GM12878 (cell line): ENCODE data around the gene GPHB5. TPM values are rescaled to one million over a fixed set of nuclear protein-coding genes. Genes with fewer than 3 reads are reported as not detected.

ENCODE experiments used
- ATAC-seq: fragments of 200-7000 bp; cut with Tn5 transposase; 3 replicates; pipeline ENCODE4 v1.9.1; 2020; ENCODE audit warnings: mild to moderate bottlenecking, moderate library complexity
- BruUV-seq: library from RNA; stranded (reverse); fragments of 400-500 nt; replicated peaks from 2 replicates; lab custom pipeline; 2021; lab: Mats Ljungman, UMichigan
- CTCF ChIA-PET: fragments of 300-600 bp; sonication (Branson Sonifier 250); formaldehyde crosslinking; extraction: SDS; loops from one replicate; lab custom pipeline; 2021; ENCODE audit warnings: inconsistent platforms; lab: Yijun Ruan, JAX
- POLR2A ChIA-PET: fragments of 350-600 bp; formaldehyde crosslinking; extraction: SDS; loops from one replicate; lab custom pipeline; 2021; ENCODE audit warnings: inconsistent platforms; lab: Charles Lee
- RAD21 ChIA-PET: fragments of 300-600 bp; sonication (Branson Sonifier 250); formaldehyde crosslinking; loops from one replicate; lab custom pipeline; 2023; ENCODE audit warnings: antibody characterized with exemption; ENCODE audit not compliant: unreplicated experiment; lab: Charles Lee
- SMC1A ChIA-PET: fragments of 300-600 bp; sonication (Branson Sonifier 250); formaldehyde crosslinking; loops from one replicate; lab custom pipeline; 2023; ENCODE audit not compliant: unreplicated experiment, uncharacterized antibody; lab: Charles Lee
- DNase-seq: peaks from one replicate; pipeline ENCODE4 v3.0.0-alpha.2; 2011; ENCODE audit warnings: low read depth, low spot score
- FAIRE-seq: peaks from 3 replicates; lab custom pipeline; 2011; peaks lifted over from hg19 to GRCh38; lab: Jason Lieb, UNC
- H2AFZ ChIP-seq: 2 replicates; pipeline ENCODE4 v1.6.0; 2011; ENCODE audit warnings: low read depth, low read length, control low read depth; ENCODE audit not compliant: control insufficient read depth
- H3K27ac ChIP-seq: 2 replicates; pipeline ENCODE4 v1.5.1; 2011; ENCODE audit warnings: control low read depth; ENCODE audit not compliant: control insufficient read depth, insufficient read depth
- H3K27me3 ChIP-seq, 2 experiments: replicated peaks in 1 of 2; 2 replicates each; pipeline versions ENCODE4 v1.6.0 to v1.6.1; 2011; ENCODE audit warnings: low read length in 1 of 2; ENCODE audit not compliant: control insufficient read depth in 2 of 2, insufficient read depth in 2 of 2
- H3K36me3 ChIP-seq, 2 experiments: 2 replicates each; pipeline ENCODE4 v1.5.1; 2011; ENCODE audit warnings: low read length in 1 of 2; ENCODE audit not compliant: control insufficient read depth in 2 of 2, insufficient read depth in 2 of 2
- H3K4me1 ChIP-seq: 2 replicates; pipeline ENCODE4 v1.6.1; 2011; ENCODE audit warnings: mild to moderate bottlenecking, low read length, moderate library complexity, mixed read lengths; ENCODE audit not compliant: control insufficient read depth, insufficient read depth
- H3K4me2 ChIP-seq: 2 replicates; pipeline ENCODE4 v1.6.0; 2011; ENCODE audit warnings: control low read depth; ENCODE audit not compliant: control insufficient read depth, insufficient read depth
- H3K4me3 ChIP-seq: fragments of 200-600 bp; sonication (generic); 2 replicates; pipeline ENCODE4 v1.5.1; 2016
- H3K79me2 ChIP-seq: 2 replicates; pipeline ENCODE4 v1.6.0; 2011; ENCODE audit warnings: low read length; ENCODE audit not compliant: control insufficient read depth, insufficient read depth
- H3K9ac ChIP-seq: 2 replicates; pipeline ENCODE4 v1.8.0; 2011; ENCODE audit warnings: low read length, control low read depth, mixed read lengths; ENCODE audit not compliant: control insufficient read depth, insufficient read depth
- H3K9me3 ChIP-seq: replicated peaks from 3 replicates; pipeline ENCODE4 v1.5.1; 2011; ENCODE audit warnings: mild to moderate bottlenecking, low read length; ENCODE audit not compliant: control insufficient read depth, insufficient read depth
- H4K20me1 ChIP-seq: 2 replicates; pipeline ENCODE4 v1.6.0; 2011; ENCODE audit not compliant: control insufficient read depth, insufficient read depth
- ATF3 ChIP-seq: IDR thresholded peaks from 2 replicates; pipeline ENCODE4 v1.6.1; 2011; ENCODE audit warnings: low read depth, mild to moderate bottlenecking, low read length, moderate library complexity, borderline replicate concordance; ENCODE audit errors: extremely low read depth
- CEBPB ChIP-seq, 2 experiments: fragments of 150-350 bp in 1 of 2; IDR thresholded peaks; 2 replicates each; pipeline ENCODE4 v1.6.1; 2012 to 2014; ENCODE audit warnings: low read depth in 2 of 2, low read length in 2 of 2, borderline replicate concordance in 1 of 2, inconsistent platforms in 1 of 2
- CHD1 ChIP-seq: IDR thresholded peaks from 2 replicates; pipeline ENCODE4 v1.6.1; 2012; ENCODE audit warnings: low read depth, low read length, improper control_type of control experiment
- GATAD2B ChIP-seq: fragments of 450-650 bp; conservative IDR thresholded peaks from 2 replicates; pipeline ENCODE4 v1.6.1; 2017; ENCODE audit warnings: low read depth, mild to moderate bottlenecking, moderate library complexity
- HCFC1 ChIP-seq: fragments of 150-350 bp; IDR thresholded peaks from 2 replicates; pipeline ENCODE4 v1.6.1; 2014; ENCODE audit warnings: low read length
- HDAC6 ChIP-seq: fragments of 200-600 bp; sonication (generic); IDR thresholded peaks from one replicate; pipeline ENCODE4 v1.8.0; 2017; ENCODE audit warnings: antibody characterized with exemption; ENCODE audit not compliant: unreplicated experiment
- KAT2A ChIP-seq: conservative IDR thresholded peaks from 2 replicates; pipeline ENCODE4 v1.6.1; 2011; ENCODE audit warnings: low read depth, low read length; ENCODE audit not compliant: control insufficient read depth
- MXI1 ChIP-seq: fragments of 150-350 bp; IDR thresholded peaks from 2 replicates; pipeline ENCODE4 v1.6.1; 2011; ENCODE audit warnings: low read depth, mild to moderate bottlenecking, inconsistent platforms, low read length, improper control_type of control experiment
- REST ChIP-seq: IDR thresholded peaks from 2 replicates; pipeline ENCODE4 v1.6.1; 2012; ENCODE audit warnings: mild to moderate bottlenecking, low read depth, low read length
- SP1 ChIP-seq: IDR thresholded peaks from one replicate; pipeline ENCODE4 v1.6.1; 2011; ENCODE audit warnings: low read depth, low read length
- TARDBP ChIP-seq: IDR thresholded peaks from 2 replicates; pipeline ENCODE4 v1.6.1; 2016; ENCODE audit warnings: borderline replicate concordance
- TCF7 ChIP-seq: IDR thresholded peaks from 2 replicates; pipeline ENCODE4 v1.6.1; 2014; ENCODE audit warnings: antibody characterized with exemption, borderline replicate concordance
- USF2 ChIP-seq: IDR thresholded peaks from 2 replicates; pipeline ENCODE4 v1.6.1; 2011; ENCODE audit warnings: low read depth, low read length, improper control_type of control experiment, borderline replicate concordance
- ZNF217 ChIP-seq: fragments of 450-650 bp; IDR thresholded peaks from 2 replicates; pipeline ENCODE4 v1.6.1; 2017; ENCODE audit warnings: antibody characterized with exemption, mild to moderate bottlenecking
- WGBS: methylation state at CpG from one replicate; pipeline ENCODE4 v1.1.6; 2016; ENCODE audit warnings: low lambda C conversion rate; ENCODE audit not compliant: insufficient replicate concordance, insufficient coverage; ENCODE audit errors: missing lambda C conversion rate; 5-methylcytosine and 5-hydroxymethylcytosine counted together
- in situ Hi-C: fragments of 300-500 bp; cut with MboI; formaldehyde crosslinking; loops from 9 replicates; pipeline ENCODE4 v1.14.3; 2018; ENCODE audit warnings: mixed read lengths
- intact Hi-C: fragments of 100-400 bp; cut with micrococcal nuclease; formaldehyde crosslinking; loops from one replicate; pipeline ENCODE4 v1.14.2; 2022; ENCODE audit not compliant: unreplicated experiment
- polyA plus RNA-seq, 11 experiments: library from polyadenylated mRNA; depleted of rRNA in 4 of 11; unstranded in 6 of 11; stranded (reverse) in 5 of 11; fragments of >200 nt; fragmentation: Nextera tagmentation in 4 of 11; fragmentation: Illumina TruSeq in 1 of 11; extraction: Ambion mirVana in 4 of 11; extraction: Trizol in 1 of 11; gene quantifications; 1 replicate in 1 of 11; 2 replicates in 10 of 11; pipeline versions ENCODE4 v1.2.1 to v1.2.3, GENCODE V29; 2011 to 2016; ENCODE audit warnings: inconsistent platforms in 2 of 11, missing spikeins in 2 of 11, low read depth in 1 of 11
- total RNA-seq, 4 experiments: library from RNA; depleted of rRNA in 3 of 4; stranded (reverse); fragments of >200 nt in 3 of 4; fragmentation: Illumina TruSeq in 1 of 4; extraction: Trizol in 1 of 4; gene quantifications; 2 replicates each; pipeline versions ENCODE4 v1.2.1 to v1.2.3, GENCODE V29; 2013 to 2021

The GPHB5 gene
- total and polyA plus RNA-seq, 10 of the 15 experiments (the other 5 are each of a cell fraction or from before 2014, with no cell fraction given), result not detected

GRCh38 chr14:63269561-63270225 is 49.0 kb downstream of the GPHB5 start:
- in situ Hi-C loops, result no loop called here
- no TSS peak for BruUV-seq
- SMC1A ChIA-PET, result no interaction called here
- Histone ChIP-seq H2AFZ (no peak overlapping the region), H3K4me3 (no peak overlapping the region), H3K4me2 (no peak overlapping the region), H3K27me3 (peaks cover 2 to 4% of the 10 kb centered on the region in 2 experiments; a peak in 3 of 4 replicates), H4K20me1 (no peaks in the 10 kb centered on the region), H3K9ac (no peak overlapping the region), H3K36me3 (no peaks in the 10 kb centered on the region), H3K79me2 (no peaks in the 10 kb centered on the region), H3K9me3 (no peaks in the 10 kb centered on the region), H3K4me1 (no peaks in the 10 kb centered on the region), H3K27ac (no peak overlapping the region)
- RAD21 ChIA-PET, result no interaction called here
- intact Hi-C loops, result no loop called here
- no peak for TF ChIP-seq KAT2A
- TF ChIP-seq CEBPB (IDR thresholded peaks at IDR 0.05; ENCODE audit: borderline replicate concordance in 1 of 2, low read depth in 2 of 2, low read length in 2 of 2), result no peak
- no peak for TF ChIP-seq ZNF217
- no peak for TF ChIP-seq TARDBP
- no peak for TF ChIP-seq CHD1
- TF ChIP-seq USF2, result no peak
- no peak for TF ChIP-seq SP1
- TF ChIP-seq HDAC6, result no peak
- TF ChIP-seq GATAD2B, result no peak
- no peak for TF ChIP-seq TCF7
- TF ChIP-seq HCFC1, result no peak
- no peak for TF ChIP-seq MXI1
- TF ChIP-seq REST, result no peak
- no peak for TF ChIP-seq ATF3
- no peak for ATAC-seq
- FAIRE-seq, result no peak
- POLR2A ChIA-PET, result no interaction called here
- 39% methylated on average over 11 of the region's 11 CpGs for WGBS
- CTCF ChIA-PET, result no interaction called here
- DNase-seq, result no peak
